Caki2 (cell line): ENCODE measurements around the gene GNAO1. TPM values are rescaled to one million over a fixed set of nuclear protein-coding genes. Genes with fewer than 3 reads are reported as not detected.

Experiments
- DNase-seq: peaks from one replicate; pipeline ENCODE4 v3.0.0-alpha.2; 2015; ENCODE audit warnings: low read depth
- in situ Hi-C: cut with HindIII; loops from 2 replicates; pipeline ENCODE4 v1.10.0; 2016; ENCODE audit warnings: low sequenced_read_pairs, low pct_unique_long_range_greater_than_20kb, mixed read lengths
- total RNA-seq: library from RNA; depleted of rRNA; stranded (reverse); fragments of >200 nt; shearing (Covaris generic); gene quantifications from 2 replicates; pipeline ENCODE4 v1.2.3, GENCODE V29; 2014; ENCODE audit warnings: low replicate concordance

Gene GNAO1
- total RNA-seq, 1 experiment from 2014 or later, result 4.1 TPM

- in situ Hi-C loops, result no loop called here
- DNase-seq, result no peak
Observed at GRCh38 chr16:56298116-56298515, 106.8 kb downstream of the GNAO1 start.

GRCh38 chr16:56298948-56299596 lies 107.8 kb downstream of the GNAO1 start:
- in situ Hi-C loops, result no loop called here
- DNase-seq, result no peak

GRCh38 chr16:56300242-56300623 lies 108.9 kb downstream of the GNAO1 start:
- no peak for DNase-seq
- in situ Hi-C loops, result no loop called here

- in situ Hi-C loops, result no loop called here
- peak; percentile 65 for DNase-seq
Observed at GRCh38 chr16:56300891-56301850, 109.9 kb downstream of the GNAO1 start.

GRCh38 chr16:56302506-56302905 lies 111.2 kb downstream of the GNAO1 start:
- DNase-seq, result no peak
- in situ Hi-C loops, result no loop called here

GRCh38 chr16:56303066-56303715 lies 111.9 kb downstream of the GNAO1 start:
- no peak for DNase-seq
- in situ Hi-C loops, result no loop called here

- in situ Hi-C loops, result no loop called here
- DNase-seq, result no peak
Observed at GRCh38 chr16:56303880-56304279, 112.6 kb downstream of the GNAO1 start.

- in situ Hi-C loops, result no loop called here
- no peak for DNase-seq
Observed at GRCh38 chr16:56305956-56306565, 114.8 kb downstream of the GNAO1 start.

- in situ Hi-C loops, result no loop called here
- no peak for DNase-seq
Observed at GRCh38 chr16:56306690-56307533, 115.6 kb downstream of the GNAO1 start.

- in situ Hi-C loops, result no loop called here
- no peak for DNase-seq
Observed at GRCh38 chr16:56307534-56307873, 116.2 kb downstream of the GNAO1 start.

- DNase-seq, result no peak
- in situ Hi-C loops, result no loop called here
Observed at GRCh38 chr16:56309008-56309407, 117.7 kb downstream of the GNAO1 start.

- peak; percentile 16 for DNase-seq
- in situ Hi-C loops, result no loop called here
Observed at GRCh38 chr16:56310690-56311089, 119.4 kb downstream of the GNAO1 start.

- DNase-seq, result no peak
- in situ Hi-C loops, result no loop called here
Observed at GRCh38 chr16:56311208-56312027, 120.1 kb downstream of the GNAO1 start.

GRCh38 chr16:56312028-56312300 lies 120.7 kb downstream of the GNAO1 start:
- no peak for DNase-seq
- in situ Hi-C loops, result no loop called here

- DNase-seq, result no peak
- in situ Hi-C loops, result no loop called here
Observed at GRCh38 chr16:56312556-56312955, 121.3 kb downstream of the GNAO1 start.

GRCh38 chr16:56314244-56314850 lies 123.1 kb downstream of the GNAO1 start:
- in situ Hi-C loops, result no loop called here
- no peak for DNase-seq

GRCh38 chr16:56315955-56316354 lies 124.7 kb downstream of the GNAO1 start:
- no peak for DNase-seq
- in situ Hi-C loops, result no loop called here
